Measurements from ENCODE around the gene SORCS2.

SORCS2 gene

DNA sequence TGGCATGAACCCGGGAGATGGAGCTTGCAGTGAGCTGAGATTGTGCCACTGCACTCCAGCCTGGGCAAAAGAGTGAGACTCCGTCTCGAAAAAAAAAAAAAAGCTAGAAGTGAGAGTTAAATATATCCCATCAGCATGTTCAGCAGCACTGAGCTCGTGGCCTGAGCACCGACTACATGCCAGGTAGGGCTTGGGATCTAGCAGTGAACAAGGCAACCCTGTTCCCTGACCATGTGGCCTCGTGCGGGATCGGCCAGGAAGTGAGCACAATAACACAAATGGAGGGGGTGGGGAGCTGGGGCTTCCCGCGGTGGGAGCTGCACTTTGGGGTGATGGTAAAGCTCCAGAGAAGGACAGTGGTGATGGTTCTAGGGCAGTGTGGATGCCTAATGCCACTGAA lies 436.1 kb downstream of the SORCS2 start:
- no peak for DNase-seq (ENCODE audit: low read depth)

DNA sequence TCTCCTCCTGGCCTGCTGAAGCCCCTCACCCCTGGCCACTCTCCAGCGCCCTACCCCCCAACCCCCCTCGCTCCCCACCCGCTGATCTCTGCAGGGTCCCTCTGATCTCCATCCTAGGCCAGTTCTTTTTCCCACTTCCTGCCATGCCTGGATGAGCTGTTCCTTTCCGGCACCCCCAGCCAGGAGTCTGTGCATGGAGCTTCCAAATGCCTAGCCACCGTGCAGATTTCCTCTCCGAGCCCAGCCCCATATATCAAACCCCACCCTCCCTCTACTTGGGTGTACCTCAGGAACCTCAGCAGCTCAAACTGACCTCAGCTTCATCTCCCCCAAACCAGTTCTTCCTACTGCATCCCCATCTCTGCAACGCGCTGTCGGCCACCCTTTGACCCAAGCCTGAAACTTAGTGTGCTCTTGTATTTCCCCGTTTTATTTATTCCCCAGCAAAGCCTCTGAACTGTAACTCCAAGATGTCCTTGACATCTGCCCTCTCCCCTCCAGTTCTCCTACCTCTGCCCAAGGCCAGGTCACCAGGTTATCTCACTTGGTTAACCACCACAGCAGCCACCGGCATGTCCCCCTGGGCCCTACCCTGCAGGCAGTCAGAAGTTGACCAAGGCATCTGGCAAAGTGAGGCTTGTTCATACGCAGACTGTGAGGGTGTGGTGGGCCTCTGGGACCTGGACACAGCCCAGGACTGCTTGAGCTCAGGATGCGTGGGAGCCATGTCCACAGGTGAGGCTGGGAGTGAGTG lies 437.3 kb downstream of the SORCS2 start:
- no peak overlapping the region for H3K4me3 ChIP-seq (ENCODE audit: control insufficient read depth, low read depth, low read length)
- DNase-seq (ENCODE audit: low read depth), result no peak
- TF ChIP-seq, protein P1, sequence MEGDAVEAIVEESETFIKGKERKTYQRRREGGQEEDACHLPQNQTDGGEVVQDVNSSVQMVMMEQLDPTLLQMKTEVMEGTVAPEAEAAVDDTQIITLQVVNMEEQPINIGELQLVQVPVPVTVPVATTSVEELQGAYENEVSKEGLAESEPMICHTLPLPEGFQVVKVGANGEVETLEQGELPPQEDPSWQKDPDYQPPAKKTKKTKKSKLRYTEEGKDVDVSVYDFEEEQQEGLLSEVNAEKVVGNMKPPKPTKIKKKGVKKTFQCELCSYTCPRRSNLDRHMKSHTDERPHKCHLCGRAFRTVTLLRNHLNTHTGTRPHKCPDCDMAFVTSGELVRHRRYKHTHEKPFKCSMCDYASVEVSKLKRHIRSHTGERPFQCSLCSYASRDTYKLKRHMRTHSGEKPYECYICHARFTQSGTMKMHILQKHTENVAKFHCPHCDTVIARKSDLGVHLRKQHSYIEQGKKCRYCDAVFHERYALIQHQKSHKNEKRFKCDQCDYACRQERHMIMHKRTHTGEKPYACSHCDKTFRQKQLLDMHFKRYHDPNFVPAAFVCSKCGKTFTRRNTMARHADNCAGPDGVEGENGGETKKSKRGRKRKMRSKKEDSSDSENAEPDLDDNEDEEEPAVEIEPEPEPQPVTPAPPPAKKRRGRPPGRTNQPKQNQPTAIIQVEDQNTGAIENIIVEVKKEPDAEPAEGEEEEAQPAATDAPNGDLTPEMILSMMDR (IDR thresholded peaks at IDR 0.05; ENCODE audit: control insufficient read depth, insufficient read depth, low read depth, low read length, missing control alignments), result no peak

More for the DNA sequence above, 436.1 kb downstream of the SORCS2 start:
- TF ChIP-seq, protein P1 (IDR thresholded peaks at IDR 0.05; ENCODE audit: control insufficient read depth, insufficient read depth, low read depth, low read length, missing control alignments), result no peak
- no peak overlapping the region for H3K4me3 ChIP-seq (ENCODE audit: control insufficient read depth, low read depth, low read length)

DNA sequence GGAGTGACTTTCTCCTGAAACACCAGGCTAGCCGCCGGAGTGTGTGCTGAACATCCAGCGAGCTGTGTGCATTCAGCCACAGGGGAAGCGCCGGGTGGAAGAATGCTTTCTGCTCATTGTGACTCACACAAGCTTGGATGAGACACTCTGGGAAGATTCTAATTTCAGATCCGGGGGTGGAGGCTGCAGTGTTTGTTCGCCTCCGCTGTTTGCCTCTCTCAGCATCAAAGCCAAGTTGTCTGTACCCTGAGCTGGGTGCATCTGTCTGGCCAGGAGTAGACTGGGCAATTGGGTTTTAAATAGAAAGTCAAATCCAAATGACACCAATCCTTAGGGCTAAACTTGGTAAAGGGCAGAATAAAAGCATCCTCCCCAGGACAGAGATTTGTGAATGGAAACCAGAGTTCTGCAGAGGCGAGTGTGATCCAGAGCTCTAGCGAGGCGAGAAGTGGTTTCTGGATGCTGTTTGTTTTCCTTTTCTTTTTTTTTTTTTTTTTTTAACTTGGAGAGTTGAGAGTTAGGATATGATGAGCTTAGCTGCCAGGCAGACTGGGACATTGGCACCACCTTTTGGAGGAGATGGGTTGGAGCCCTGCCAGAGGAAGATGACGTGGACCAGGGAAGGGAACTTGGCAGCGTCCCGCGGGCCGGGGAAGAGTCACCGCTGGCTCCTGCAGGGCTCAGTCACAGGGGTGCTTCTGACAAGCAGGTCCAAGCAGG lies 438.4 kb downstream of the SORCS2 start:
- TF ChIP-seq, protein P1 (IDR thresholded peaks at IDR 0.05; ENCODE audit: control insufficient read depth, insufficient read depth, low read depth, low read length, missing control alignments), result no peak
- peak overlapping the region; percentile 21 for H3K4me3 ChIP-seq (ENCODE audit: control insufficient read depth, low read depth, low read length)
- DNase-seq (ENCODE audit: low read depth), result peak; percentile 61

DNA sequence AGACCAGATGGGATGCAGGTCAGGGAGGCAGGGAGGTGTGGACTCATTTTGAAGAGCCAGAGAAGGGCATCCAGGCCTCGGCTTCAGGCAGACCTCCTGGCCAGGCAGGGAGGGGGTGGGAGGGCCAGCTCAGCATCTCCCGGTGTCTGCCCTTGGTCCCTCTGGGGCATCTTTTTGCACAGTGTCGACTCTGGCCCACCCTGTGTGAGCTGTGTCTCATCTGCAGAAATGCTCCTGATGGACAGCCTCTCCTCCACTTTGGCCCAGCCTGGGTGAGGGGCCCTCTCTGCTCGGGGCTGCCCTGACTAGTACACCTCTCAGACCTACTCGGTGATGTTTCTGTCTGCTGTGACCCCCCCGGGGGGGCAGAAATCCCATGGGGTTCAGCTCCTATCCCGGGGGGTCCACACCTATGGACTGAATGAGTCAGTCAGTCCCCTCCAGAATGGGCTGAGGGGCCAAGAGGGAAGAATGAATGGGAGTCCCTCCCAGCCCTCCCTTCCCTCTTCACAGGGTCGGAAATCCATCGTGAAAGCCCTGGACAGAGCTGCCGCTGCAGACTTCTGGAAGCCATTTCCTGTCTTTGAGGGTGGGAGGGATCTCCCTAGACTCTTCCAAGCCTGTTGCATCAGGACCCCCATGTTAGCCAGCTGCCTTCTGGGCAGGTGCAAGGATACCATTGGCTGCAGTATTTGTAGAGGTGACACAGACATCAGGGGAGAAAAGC lies 439.1 kb downstream of the SORCS2 start:
- H3K4me3 ChIP-seq (ENCODE audit: control insufficient read depth, low read depth, low read length), result peak overlapping the region; percentile 21
- TF ChIP-seq, protein P1 (IDR thresholded peaks at IDR 0.05; ENCODE audit: control insufficient read depth, insufficient read depth, low read depth, low read length, missing control alignments), result no peak
- no peak for DNase-seq (ENCODE audit: low read depth)

DNA sequence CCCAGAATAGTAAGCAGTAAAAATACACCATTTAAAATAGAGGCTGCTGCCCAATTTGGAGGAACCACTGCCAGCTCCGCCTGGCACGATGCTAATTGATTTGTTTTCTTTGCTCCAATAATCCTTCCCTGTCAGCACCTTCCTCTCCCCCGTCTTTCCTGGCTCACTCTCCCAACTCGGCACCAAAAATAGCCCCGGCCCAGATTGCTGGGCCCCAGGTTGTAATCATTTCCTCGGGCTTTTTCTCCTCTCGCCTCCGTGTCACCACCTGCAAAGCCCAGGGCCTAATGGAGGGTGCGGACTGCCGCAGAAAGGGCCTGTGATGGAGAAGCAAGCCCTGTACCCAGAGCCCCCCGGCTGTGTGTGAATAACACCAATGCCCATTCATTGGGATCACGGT lies 440.0 kb downstream of the SORCS2 start:
- no peak overlapping the region for H3K4me3 ChIP-seq (ENCODE audit: control insufficient read depth, low read depth, low read length)
- TF ChIP-seq, protein P1 (IDR thresholded peaks at IDR 0.05; ENCODE audit: control insufficient read depth, insufficient read depth, low read depth, low read length, missing control alignments), result no peak
- no peak for DNase-seq (ENCODE audit: low read depth)

DNA sequence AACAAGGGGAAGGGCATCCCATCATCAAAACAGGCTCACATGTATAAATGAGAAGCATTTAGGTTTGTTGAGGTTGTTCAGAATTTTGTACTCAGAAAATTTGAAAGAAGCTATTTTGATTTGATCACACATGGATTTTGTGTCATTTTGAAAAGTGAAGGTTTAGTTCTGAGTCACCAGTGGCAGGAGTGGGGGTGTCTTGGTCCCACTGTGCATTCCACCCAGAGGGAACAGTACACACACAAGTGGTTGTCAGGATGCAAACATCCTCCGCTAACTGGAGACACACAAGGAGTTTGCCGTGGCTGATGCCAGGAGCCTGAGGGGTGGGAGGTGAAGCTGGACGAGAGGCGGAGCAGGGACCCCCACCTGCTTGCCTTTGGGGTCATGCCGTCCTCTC lies 440.6 kb downstream of the SORCS2 start:
- no peak overlapping the region for H3K4me3 ChIP-seq (ENCODE audit: control insufficient read depth, low read depth, low read length)
- no peak for DNase-seq (ENCODE audit: low read depth)
- TF ChIP-seq, protein P1 (IDR thresholded peaks at IDR 0.05; ENCODE audit: control insufficient read depth, insufficient read depth, low read depth, low read length, missing control alignments), result no peak
